Endothelial cell (in vitro differentiated cells): Measurements from ENCODE around the gene UXS1. TPM values are rescaled to one million over a fixed set of nuclear protein-coding genes. Genes with fewer than 3 reads are reported as not detected.

Experiments
- DNase-seq: peaks from one replicate; pipeline ENCODE4 v3.0.0; 2021; ENCODE audit warnings: low spot score
- H3K27ac Mint-ChIP-seq: one replicate; pipeline ENCODE4 v1.8.0; 2021; ENCODE audit warnings: mixed read lengths, inconsistent platforms; ENCODE audit not compliant: unreplicated experiment
- H3K27me3 Mint-ChIP-seq: one replicate; pipeline ENCODE4 v1.8.0; 2021; ENCODE audit warnings: mild to moderate bottlenecking, moderate library complexity, mixed read lengths, inconsistent platforms; ENCODE audit not compliant: unreplicated experiment
- H3K36me3 Mint-ChIP-seq: one replicate; pipeline ENCODE4 v1.8.0; 2021; ENCODE audit warnings: mild to moderate bottlenecking, low read depth, mixed read lengths, inconsistent platforms; ENCODE audit not compliant: unreplicated experiment
- H3K4me1 Mint-ChIP-seq: one replicate; pipeline ENCODE4 v1.8.0; 2021; ENCODE audit warnings: mild to moderate bottlenecking, mixed read lengths, inconsistent platforms; ENCODE audit not compliant: unreplicated experiment
- H3K4me3 Mint-ChIP-seq: one replicate; pipeline ENCODE4 v1.8.0; 2021; ENCODE audit warnings: mild to moderate bottlenecking, mixed read lengths, inconsistent platforms; ENCODE audit not compliant: unreplicated experiment
- H3K9me3 Mint-ChIP-seq: one replicate; pipeline ENCODE4 v1.8.0; 2021; ENCODE audit warnings: mixed read lengths, inconsistent platforms; ENCODE audit not compliant: unreplicated experiment
- CTCF ChIP-seq: fragments of 200-600 bp; sonication (generic); IDR thresholded peaks from one replicate; pipeline ENCODE4 v1.5.0; 2021; ENCODE audit warnings: antibody characterized with exemption; ENCODE audit not compliant: unreplicated experiment
- total RNA-seq: library from RNA; stranded (reverse); fragmentation: NEBNext Ultra II Directional; extraction: Animal tissue kit (Norgen Biotek cat#: 25700); gene quantifications from one replicate; pipeline ENCODE4 v1.2.1, GENCODE V29; 2021; ENCODE audit not compliant: unreplicated experiment

UXS1 gene
- total RNA-seq, 1 donor from 2014 or later: 60.4 TPM

DNA sequence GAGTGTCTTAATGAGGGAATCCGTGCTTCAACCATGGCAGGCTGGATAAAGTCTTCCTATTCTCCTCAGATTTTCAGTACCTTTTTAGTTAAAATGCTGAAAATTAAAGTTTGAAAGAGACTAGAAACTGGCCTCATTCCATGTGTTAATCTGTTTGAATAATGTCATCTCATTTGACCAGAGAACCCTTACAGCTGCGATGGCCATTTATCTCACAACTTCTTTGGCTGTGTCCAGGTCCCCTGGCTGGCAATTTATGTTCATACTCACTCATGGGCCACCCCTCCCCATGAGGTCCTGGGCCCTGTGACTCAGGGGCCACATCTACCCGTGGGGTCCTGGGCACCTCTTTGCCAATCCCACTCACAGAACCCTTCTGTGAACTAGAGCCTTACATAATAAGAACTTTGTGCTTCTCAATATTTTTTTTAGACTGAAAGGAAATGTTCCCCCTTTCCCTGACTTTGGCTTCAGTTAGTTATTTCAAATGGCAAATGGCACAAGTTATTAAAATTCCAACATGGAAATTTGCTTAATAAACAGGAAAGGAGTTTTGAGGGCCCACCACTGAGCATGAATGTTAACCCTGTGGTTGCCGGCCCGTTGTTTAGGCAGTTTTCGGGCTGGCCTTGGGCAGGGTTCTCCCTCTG, 134.6 kb downstream of the UXS1 start:
- no peaks in the 10 kb centered on the region for H3K4me1 Mint-ChIP-seq
- H3K4me3 Mint-ChIP-seq: no peak overlapping the region
- H3K27ac Mint-ChIP-seq: no peak overlapping the region
- H3K9me3 Mint-ChIP-seq: no peaks in the 10 kb centered on the region
- H3K36me3 Mint-ChIP-seq: no peaks in the 10 kb centered on the region
- peaks cover 8% of the 10 kb centered on the region for H3K27me3 Mint-ChIP-seq
- DNase-seq: no peak
- no peak for TF ChIP-seq CTCF

DNA sequence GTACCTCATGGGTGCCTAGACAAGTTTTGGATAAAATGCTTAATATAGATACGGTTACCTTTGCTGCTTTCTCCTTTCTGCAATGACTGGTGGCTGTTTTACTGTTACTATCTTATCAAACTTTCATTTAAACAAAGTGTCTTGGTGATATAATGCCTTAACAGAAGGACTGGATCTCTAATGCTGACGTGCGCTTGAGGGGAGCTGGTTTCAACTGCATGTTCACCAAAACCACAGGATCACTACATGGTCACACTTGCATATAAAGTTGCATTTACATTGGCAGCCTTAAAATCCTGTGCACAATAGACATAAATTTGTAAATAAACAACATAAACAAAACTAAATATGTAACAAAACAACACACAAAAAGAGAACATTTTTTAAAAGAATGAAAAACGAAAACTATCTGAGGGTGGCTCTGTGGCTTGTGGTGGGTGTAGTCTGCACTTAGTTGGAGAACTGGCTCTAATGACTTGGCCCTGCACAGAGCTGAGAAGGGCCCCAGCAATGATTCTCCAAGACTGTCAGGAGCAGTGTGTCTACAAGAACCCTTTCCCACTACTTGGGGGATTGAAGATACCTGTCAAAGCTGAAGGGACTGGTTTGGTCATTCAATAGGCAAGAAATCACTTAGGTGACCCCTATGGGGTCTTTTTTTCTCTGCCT, 135.5 kb downstream of the UXS1 start:
- no peak for DNase-seq
- H3K36me3 Mint-ChIP-seq: no peaks in the 10 kb centered on the region
- no peaks in the 10 kb centered on the region for H3K9me3 Mint-ChIP-seq
- H3K27ac Mint-ChIP-seq: no peak overlapping the region
- TF ChIP-seq CTCF: no peak
- H3K27me3 Mint-ChIP-seq: peaks cover 3% of the 10 kb centered on the region
- H3K4me3 Mint-ChIP-seq: no peak overlapping the region
- no peaks in the 10 kb centered on the region for H3K4me1 Mint-ChIP-seq

- no peaks in the 10 kb centered on the region for H3K9me3 Mint-ChIP-seq
- no peak for TF ChIP-seq CTCF
- H3K36me3 Mint-ChIP-seq: no peaks in the 10 kb centered on the region
- H3K4me1 Mint-ChIP-seq: no peaks in the 10 kb centered on the region
- no peak overlapping the region for H3K4me3 Mint-ChIP-seq
- DNase-seq: no peak
- H3K27ac Mint-ChIP-seq: no peak overlapping the region
- H3K27me3 Mint-ChIP-seq: no peaks in the 10 kb centered on the region
These were observed 136.9 kb downstream of the UXS1 start for GRCh38 chr2:106057206-106057605.

- peaks cover 3% of the 10 kb centered on the region for H3K27me3 Mint-ChIP-seq
- no peak overlapping the region for H3K4me3 Mint-ChIP-seq
- H3K4me1 Mint-ChIP-seq: no peaks in the 10 kb centered on the region
- no peaks in the 10 kb centered on the region for H3K36me3 Mint-ChIP-seq
- no peak for DNase-seq
- no peaks in the 10 kb centered on the region for H3K9me3 Mint-ChIP-seq
- TF ChIP-seq CTCF: no peak
- H3K27ac Mint-ChIP-seq: no peak overlapping the region
These were observed 139.0 kb downstream of the UXS1 start for GRCh38 chr2:106054880-106055655.

DNA sequence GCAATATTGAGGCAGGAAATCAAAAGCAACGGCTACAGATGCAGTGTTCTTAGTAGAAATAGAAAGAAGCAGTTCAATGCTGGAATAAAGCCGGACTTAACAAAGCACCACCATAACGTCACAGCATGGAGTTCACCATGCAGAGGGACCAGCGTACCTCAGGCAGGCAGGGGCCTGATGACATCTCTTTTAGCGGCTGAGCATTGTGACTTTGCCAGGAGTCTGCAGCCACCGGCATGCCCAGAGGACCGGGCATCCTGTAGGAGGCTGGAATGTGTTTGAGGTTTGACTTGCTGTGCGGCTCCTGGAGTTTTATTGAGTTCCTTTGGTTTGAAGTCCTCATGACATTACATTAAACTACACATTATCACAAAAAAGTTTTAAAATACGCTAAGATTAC, 139.8 kb downstream of the UXS1 start:
- Mint-ChIP-seq H3K4me1 (no peaks in the 10 kb centered on the region), H3K27ac (no peak overlapping the region)

More for the DNA sequence above, 139.8 kb downstream of the UXS1 start:
- Mint-ChIP-seq H3K27me3 (peaks cover 3% of the 10 kb centered on the region), H3K36me3 (no peaks in the 10 kb centered on the region), H3K4me3 (no peak overlapping the region), H3K9me3 (no peaks in the 10 kb centered on the region)
- DNase-seq: no peak
- TF ChIP-seq CTCF: no peak
